Femur (tissue), 1 donor: ENCODE data around the gene TMEM232.

Experiments used
- DNase-seq: peaks from one replicate; pipeline ENCODE4 v3.0.0-alpha.2; 2017

Gene TMEM232

DNA sequence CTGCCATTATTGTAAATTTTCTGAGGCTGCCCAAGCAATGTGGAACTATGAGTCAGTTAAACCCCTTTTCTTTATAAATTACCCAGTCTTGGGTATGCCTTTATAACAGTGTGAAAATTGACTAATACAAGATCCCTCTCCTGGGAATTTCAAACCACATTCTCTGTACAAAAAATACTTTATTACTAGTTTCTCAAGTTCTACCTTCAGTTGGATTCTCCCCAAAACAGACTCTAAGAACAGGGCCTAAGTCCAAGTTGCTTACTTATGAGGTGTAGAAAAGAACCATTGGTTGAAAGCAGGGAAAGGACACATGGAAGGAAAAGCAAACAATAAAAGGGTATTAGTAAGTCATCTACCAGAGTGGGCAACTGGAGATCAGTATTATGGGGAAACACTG is 343.2 kb downstream of the TMEM232 start:
- DNase-seq, result no peak

DNA sequence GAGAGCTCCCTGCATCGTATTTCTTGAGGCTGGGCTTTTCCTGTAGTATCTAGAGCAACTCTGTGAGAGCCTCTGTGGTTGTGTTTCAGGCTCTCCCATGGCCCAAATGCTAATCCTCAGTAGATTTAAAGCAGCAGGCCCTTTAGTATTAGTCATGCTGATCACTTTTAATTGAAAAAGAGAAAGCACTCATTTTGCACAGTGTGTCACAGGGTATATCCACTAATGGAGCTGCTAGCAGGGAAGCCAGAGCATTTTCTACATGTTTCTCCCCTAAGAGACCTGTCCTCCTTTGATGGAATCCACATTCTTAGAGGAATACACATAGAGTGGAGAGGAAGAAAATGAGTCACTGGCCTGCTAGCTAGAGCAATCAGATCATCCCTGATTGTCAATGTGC is 348.5 kb downstream of the TMEM232 start:
- DNase-seq, result no peak

DNA sequence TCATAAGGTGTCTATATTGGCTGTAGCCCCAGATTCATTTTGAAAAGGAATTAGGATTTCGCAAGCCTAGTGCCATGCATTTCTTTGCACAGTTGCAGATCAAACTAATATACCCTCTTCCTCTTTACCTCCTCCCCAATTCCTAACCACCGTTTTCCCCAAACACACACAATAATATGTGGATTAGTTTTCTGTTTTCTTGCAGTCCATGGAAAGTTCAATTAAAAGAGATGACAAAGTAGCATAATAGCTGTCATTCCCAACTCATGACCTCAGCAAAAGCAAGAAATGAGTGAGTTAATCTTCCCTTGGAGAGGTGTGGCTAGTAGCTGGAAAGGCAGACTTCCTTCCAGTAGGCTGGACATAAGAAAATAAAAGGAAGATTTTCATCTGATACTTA is 349.1 kb downstream of the TMEM232 start:
- DNase-seq, result no peak

DNA sequence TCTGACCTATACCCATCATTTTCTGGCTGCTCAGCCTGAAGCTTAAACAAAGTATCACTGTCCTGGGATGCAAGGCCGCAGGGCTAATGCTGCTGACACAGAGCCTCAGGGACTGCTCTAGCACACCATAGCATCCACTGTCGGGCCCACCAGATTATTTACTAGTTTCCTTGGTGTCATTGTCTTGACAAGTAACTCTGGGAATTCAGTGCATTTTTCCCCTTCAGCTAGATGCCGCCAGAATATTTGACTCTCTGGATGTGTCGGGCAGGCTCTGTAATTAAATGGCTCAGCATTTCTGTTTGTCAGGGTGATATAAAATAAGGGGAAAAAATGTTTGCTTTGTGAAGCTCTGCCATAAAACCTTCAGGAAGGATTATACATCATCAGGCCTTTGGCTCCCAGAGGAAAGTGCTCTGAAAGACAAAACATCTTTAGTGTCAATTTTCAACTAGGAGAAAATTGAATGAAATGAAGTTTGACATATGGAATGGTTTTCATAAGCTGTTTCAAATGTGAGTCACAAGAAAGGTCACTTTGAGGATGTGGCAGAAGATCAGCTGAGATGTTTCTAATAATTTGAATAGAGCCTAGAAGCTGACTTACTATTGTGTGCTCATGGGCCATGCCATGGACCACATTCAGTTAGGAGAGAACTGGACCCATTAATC is 350.1 kb downstream of the TMEM232 start:
- no peak for DNase-seq

DNA sequence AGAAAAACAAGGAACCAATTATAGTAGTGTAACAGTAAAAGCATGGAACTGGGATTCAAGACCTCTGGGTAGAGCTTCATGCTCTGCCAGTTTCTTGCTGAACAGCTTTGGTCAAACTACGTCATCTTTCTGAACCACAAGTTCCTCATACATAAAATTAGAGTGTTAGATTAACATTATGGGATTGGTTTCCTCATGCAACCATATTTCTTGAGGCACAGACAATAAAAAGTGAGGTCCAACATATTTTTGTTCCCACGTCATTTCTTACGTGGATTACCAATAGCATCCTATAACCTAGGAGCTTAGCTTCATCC is 354.8 kb downstream of the TMEM232 start:
- DNase-seq, result no peak

DNA sequence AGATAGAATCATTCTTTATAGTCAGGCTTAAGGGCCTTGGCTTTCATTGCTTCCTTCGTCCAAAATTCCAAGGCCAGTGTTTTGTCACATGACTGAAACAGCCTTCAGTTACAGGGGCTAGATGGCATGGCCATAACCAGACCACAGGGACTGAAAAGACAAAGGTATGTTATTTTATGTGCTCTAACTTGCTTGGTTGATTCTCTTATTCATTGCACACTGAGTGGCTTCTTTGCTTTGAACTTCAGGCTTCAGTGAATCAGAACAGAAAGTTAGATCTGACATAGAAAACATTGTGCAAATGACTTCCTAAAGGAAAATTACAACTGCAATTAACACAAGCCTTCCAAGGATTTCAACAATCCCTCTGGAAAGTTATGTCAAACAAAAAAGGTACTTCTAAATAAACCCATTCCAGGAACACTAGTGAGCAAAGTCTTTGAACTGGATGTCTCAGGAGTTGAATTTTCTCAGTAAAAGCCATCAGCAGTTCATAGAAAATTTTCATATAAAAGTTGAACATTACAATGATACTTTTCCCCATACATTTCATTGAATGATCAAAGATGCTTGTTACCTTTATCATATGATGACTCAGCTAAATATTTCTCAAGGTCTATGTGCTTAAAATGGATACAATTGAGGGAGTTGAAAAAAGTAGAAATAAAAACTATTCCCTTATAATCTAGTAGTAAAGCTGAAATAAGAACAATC is 355.3 kb downstream of the TMEM232 start:
- DNase-seq, result no peak
